Activated CD4-positive, alpha-beta T cell treated with anti-CD3 and anti-CD28 coated beads, Interleukin-2, amount 10 ng/mL, durations not matched to agents 7 days and 5 days (primary cell): Measurements from ENCODE around the gene GPC6. TPM values are rescaled to one million over a fixed set of nuclear protein-coding genes. Genes with fewer than 3 reads are reported as not detected.

ENCODE experiments used
- CTCF ChIA-PET: fragments of 350-600 bp; sonication (Branson Sonifier 250); formaldehyde crosslinking; loops from one replicate; lab custom pipeline; 2021; ENCODE audit warnings: antibody characterized with exemption; lab: Charles Lee
- POLR2A ChIA-PET: fragments of 350-600 bp; sonication (Branson Sonifier 250); formaldehyde crosslinking; loops from one replicate; lab custom pipeline; 2021; ENCODE audit warnings: antibody characterized with exemption; lab: Charles Lee
- DNase-seq: peaks from one replicate; pipeline ENCODE4 v3.0.0-alpha.2; 2020
- H3K27ac Mint-ChIP-seq: one replicate; pipeline ENCODE4 v1.8.0; 2021; ENCODE audit warnings: mild to moderate bottlenecking, moderate library complexity, mixed read lengths
- H3K27me3 Mint-ChIP-seq: one replicate; pipeline ENCODE4 v1.8.0; 2021; ENCODE audit warnings: mixed read lengths
- H3K36me3 Mint-ChIP-seq: one replicate; pipeline ENCODE4 v1.8.0; 2021; ENCODE audit warnings: low read depth, mixed read lengths
- H3K4me1 Mint-ChIP-seq: one replicate; pipeline ENCODE4 v1.8.0; 2021; ENCODE audit warnings: mixed read lengths
- H3K4me3 Mint-ChIP-seq: one replicate; pipeline ENCODE4 v1.8.0; 2021; ENCODE audit warnings: mild to moderate bottlenecking, moderate library complexity, mixed read lengths
- H3K9me3 Mint-ChIP-seq: one replicate; pipeline ENCODE4 v1.8.0; 2021; ENCODE audit warnings: mixed read lengths
- total RNA-seq, 2 experiments: library from RNA; stranded (reverse); gene quantifications; one replicate each; pipeline ENCODE4 v1.2.3, GENCODE V29; 2021

GPC6 gene
- total RNA-seq, 2 experiments from 2014 or later, result not detected

DNA sequence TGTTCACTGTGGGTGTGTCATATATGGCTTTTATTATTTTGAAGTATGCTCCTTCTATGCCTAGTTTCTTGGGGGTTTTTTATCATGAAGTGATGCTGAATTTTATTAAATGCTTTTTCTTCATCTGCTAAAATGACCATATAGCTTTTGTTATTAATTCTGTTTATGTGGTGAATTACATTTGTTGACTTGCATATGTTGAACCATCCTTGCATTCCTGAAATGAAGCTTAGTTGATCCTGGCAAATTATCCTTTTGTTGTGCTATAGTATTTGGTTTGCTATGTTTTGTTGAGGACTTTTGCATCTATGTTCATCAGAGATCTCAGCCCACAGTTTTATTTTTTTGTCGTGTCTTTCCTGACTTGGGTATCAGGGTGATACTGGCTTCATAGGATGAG is 12.1 kb downstream of the GPC6 start:
- Mint-ChIP-seq H3K27me3 (no peaks in the 10 kb centered on the region), H3K27ac (no peak overlapping the region), H3K4me1 (no peaks in the 10 kb centered on the region), H3K4me3 (no peak overlapping the region), H3K36me3 (no peaks in the 10 kb centered on the region), H3K9me3 (peaks cover 17% of the 10 kb centered on the region)
- CTCF ChIA-PET, result no interaction called here
- no peak for DNase-seq
- POLR2A ChIA-PET, result no interaction called here

DNA sequence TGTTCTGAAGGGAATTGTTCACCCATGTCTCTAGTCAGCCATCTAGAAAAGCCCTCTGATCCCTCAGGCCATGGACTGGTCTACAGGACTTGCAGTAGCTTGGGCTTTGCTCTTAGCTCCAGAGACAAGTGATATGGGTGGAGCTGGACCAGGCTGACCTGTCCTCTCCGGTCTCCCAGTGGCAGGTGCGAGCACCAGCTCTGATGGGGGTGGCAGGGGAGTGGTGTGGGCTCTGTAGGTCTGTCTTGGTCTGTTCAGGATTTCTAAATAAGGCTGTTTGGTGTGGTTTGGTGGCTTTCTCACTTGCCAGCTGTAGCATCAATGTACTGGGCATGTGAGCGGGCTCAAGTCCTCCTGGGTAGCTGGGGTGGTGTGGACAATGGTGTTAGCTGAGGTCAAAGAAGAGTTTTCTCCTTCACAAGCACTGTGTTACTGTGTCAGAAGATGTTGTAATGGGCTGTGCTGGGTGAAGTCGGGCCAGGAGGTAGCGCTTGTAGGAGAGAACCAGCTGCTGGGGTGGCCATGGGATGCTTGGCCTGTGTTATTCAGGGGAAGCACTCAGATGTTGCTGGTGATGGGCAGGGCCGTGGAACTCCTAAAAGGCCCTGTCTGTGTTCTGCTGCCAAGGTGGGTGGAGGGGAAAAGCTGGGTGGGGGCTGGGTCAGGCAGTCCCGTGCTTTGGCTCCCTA is 16.9 kb downstream of the GPC6 start:
- no peaks in the 10 kb centered on the region for H3K36me3 Mint-ChIP-seq
- no peak overlapping the region for H3K4me3 Mint-ChIP-seq
- ChIA-PET POLR2A (interaction anchor here (0.6 kb wide), 1 partner anchor 262 kb away, joined by 3 read pairs; no protein-coding TSS in a partner anchor), CTCF (no interaction called here)
- H3K4me1 Mint-ChIP-seq, result no peaks in the 10 kb centered on the region
- no peaks in the 10 kb centered on the region for H3K27me3 Mint-ChIP-seq
- no peak for DNase-seq
- no peak overlapping the region for H3K27ac Mint-ChIP-seq
- H3K9me3 Mint-ChIP-seq, result peaks cover 16% of the 10 kb centered on the region

DNA sequence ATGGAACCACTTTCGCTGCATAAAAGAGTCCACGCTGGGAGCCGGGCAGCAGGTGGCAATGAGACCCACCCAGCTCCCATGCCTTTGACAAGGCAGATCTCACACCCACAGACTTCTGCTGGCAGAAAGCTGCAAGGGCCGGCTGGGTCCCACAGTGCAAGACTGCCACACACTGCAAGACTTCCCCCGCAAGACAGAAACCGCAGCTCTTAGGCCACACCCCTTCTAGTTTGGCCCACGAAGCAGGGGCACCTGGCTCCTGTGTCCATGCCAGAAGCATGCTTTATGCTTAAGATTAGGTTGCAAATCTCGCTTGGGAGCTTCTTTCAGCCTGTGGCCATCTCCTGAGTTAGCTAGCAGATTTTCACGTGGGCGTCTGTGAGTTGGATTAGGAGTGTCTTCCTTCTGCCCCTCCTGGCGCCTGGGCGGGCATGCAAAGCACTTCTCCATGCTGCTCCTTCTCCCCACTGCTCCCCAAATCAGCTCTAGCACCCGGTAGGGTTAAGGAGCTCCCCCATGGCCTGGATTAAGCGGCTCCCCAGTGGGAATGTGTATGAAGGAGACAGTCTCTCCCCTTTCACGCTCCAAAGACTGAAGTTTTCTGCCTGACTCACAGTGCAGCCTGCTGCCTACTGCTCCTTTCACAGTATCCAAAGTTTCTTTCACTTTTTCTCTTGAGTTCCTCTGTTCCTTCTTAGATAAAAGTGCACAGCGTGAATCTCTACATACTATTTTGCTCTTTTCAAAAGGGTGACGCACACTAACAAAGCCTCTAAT is 17.7 kb downstream of the GPC6 start:
- CTCF ChIA-PET, result no interaction called here

GRCh38 chr13:93244918-93245280 is 18.3 kb downstream of the GPC6 start:
- Mint-ChIP-seq H3K4me1 (no peaks in the 10 kb centered on the region), H3K9me3 (peaks cover 9% of the 10 kb centered on the region), H3K27me3 (no peaks in the 10 kb centered on the region), H3K27ac (no peak overlapping the region), H3K36me3 (no peaks in the 10 kb centered on the region), H3K4me3 (no peak overlapping the region)
- POLR2A ChIA-PET, result no interaction called here
- CTCF ChIA-PET, result no interaction called here
- no peak for DNase-seq

More for the DNA sequence above, 17.7 kb downstream of the GPC6 start:
- peaks cover 9% of the 10 kb centered on the region for H3K9me3 Mint-ChIP-seq
- no peak overlapping the region for H3K4me3 Mint-ChIP-seq
- POLR2A ChIA-PET, result no interaction called here
- DNase-seq, result no peak
- H3K27me3 Mint-ChIP-seq, result no peaks in the 10 kb centered on the region
- no peaks in the 10 kb centered on the region for H3K4me1 Mint-ChIP-seq
- no peak overlapping the region for H3K27ac Mint-ChIP-seq
- no peaks in the 10 kb centered on the region for H3K36me3 Mint-ChIP-seq

GRCh38 chr13:93246069-93246468 is 19.5 kb downstream of the GPC6 start:
- Mint-ChIP-seq H3K27ac (no peak overlapping the region), H3K4me3 (no peak overlapping the region), H3K9me3 (peaks cover 4% of the 10 kb centered on the region), H3K36me3 (no peaks in the 10 kb centered on the region), H3K4me1 (no peaks in the 10 kb centered on the region), H3K27me3 (no peaks in the 10 kb centered on the region)
- ChIA-PET POLR2A (no interaction called here), CTCF (no interaction called here)
- no peak for DNase-seq

GRCh38 chr13:93248627-93249047 is 22.0 kb downstream of the GPC6 start:
- CTCF ChIA-PET, result interaction anchor here (0.8 kb wide), 1 partner anchor 9 kb away, joined by 4 read pairs; no protein-coding TSS in a partner anchor
- H3K4me1 Mint-ChIP-seq, result no peaks in the 10 kb centered on the region

DNA sequence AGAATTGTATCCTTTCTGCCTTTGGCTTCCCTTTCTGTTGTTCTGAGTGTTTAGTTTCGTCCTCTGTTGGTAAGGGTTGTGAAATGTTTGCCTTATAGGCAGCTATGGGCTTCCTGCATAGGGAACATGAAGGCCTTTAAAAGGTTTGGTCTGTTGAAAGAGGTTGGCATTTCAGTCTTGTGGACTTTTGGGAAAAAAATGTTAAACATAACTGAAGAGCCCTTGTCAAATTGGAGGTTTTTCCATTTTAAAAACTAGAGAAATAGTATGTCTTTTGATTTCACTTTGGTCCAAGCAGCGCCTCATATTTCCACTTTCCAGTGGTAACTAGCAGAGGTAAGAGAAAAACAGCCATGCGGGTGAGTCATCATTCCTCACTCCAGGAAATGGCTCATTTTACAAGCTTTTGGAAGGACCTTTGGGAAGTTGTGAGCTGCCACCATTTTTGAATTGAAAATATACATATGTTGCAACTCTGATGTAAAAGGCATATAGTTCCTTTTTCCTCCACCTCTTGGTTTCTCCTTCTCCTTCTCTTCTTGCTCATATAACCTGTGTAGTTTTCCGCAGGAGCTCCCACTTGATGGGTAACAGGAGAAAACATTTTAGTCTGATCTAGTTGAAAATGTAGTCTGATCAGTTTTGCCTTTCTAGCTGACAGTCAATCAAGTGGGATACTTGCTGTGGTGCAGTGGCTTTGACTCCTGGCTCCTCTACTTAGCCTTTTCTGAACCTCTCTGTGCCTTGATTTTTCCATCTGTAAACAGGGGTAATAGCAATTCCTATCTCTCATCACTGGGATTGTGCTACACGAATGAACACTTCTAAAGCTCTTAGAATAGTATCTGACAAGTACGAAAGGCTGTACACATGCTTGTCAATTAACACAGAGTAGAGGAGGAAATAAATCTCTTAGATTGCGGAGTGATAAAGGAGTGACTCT is 23.0 kb downstream of the GPC6 start:
- Mint-ChIP-seq H3K9me3 (no peaks in the 10 kb centered on the region), H3K27ac (no peak overlapping the region), H3K4me1 (no peaks in the 10 kb centered on the region), H3K27me3 (no peaks in the 10 kb centered on the region), H3K4me3 (no peak overlapping the region), H3K36me3 (no peaks in the 10 kb centered on the region)
- ChIA-PET CTCF (no interaction called here), POLR2A (no interaction called here)
- DNase-seq, result no peak

More at GRCh38 chr13:93248627-93249047, 22.0 kb downstream of the GPC6 start:
- H3K36me3 Mint-ChIP-seq, result no peaks in the 10 kb centered on the region
- H3K4me3 Mint-ChIP-seq, result no peak overlapping the region
- H3K27me3 Mint-ChIP-seq, result no peaks in the 10 kb centered on the region
- no peaks in the 10 kb centered on the region for H3K9me3 Mint-ChIP-seq
- H3K27ac Mint-ChIP-seq, result no peak overlapping the region
- POLR2A ChIA-PET, result no interaction called here
- DNase-seq, result no peak

DNA sequence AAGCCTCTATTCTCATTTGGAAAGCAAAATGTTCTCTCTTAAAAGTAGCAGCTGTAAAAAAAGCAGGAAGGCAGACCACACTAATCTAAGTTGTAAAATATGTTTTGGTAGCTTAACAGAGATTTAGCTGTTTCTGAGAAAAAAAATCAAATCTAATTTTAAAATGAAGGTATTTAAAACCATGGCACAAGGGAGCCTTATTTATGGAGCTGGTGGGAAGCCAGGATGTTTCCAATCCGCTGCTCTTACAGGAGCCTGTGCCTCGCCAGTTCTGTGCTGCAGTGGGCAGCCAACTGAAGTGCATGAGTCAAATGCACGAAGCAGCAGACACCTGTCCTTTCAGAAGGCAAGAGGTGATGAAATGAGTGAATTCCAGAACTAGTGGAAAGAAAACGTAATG is 28.2 kb downstream of the GPC6 start:
- no peak overlapping the region for H3K4me3 Mint-ChIP-seq
- no peak for DNase-seq
- H3K27me3 Mint-ChIP-seq, result no peaks in the 10 kb centered on the region
- H3K4me1 Mint-ChIP-seq, result no peaks in the 10 kb centered on the region
- CTCF ChIA-PET, result no interaction called here
- no peaks in the 10 kb centered on the region for H3K9me3 Mint-ChIP-seq
- H3K27ac Mint-ChIP-seq, result no peak overlapping the region
- POLR2A ChIA-PET, result no interaction called here
- H3K36me3 Mint-ChIP-seq, result no peaks in the 10 kb centered on the region

DNA sequence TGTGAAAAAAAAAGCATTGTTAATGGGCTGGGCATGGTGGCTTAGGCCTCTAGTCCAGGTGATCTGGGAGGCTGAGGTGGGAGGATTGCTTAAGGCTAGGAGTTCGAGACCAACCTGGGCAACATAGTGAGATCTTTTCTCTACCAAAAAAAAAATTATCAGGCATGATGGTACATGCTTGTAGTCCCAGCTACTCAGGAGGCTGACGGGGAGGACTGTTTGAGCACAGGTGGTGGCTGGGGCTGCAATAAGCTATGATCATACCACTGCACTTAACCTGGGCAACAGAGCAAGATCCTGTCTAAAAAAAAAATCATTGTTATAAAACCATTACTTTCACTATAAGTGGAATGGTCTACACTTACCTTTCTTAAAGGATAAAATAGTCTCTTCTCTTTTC is 30.4 kb downstream of the GPC6 start:
- DNase-seq, result no peak
- ChIA-PET CTCF (no interaction called here), POLR2A (no interaction called here)
- Mint-ChIP-seq H3K9me3 (no peaks in the 10 kb centered on the region), H3K4me1 (no peaks in the 10 kb centered on the region), H3K27me3 (no peaks in the 10 kb centered on the region), H3K36me3 (no peaks in the 10 kb centered on the region), H3K4me3 (no peak overlapping the region), H3K27ac (no peak overlapping the region)

DNA sequence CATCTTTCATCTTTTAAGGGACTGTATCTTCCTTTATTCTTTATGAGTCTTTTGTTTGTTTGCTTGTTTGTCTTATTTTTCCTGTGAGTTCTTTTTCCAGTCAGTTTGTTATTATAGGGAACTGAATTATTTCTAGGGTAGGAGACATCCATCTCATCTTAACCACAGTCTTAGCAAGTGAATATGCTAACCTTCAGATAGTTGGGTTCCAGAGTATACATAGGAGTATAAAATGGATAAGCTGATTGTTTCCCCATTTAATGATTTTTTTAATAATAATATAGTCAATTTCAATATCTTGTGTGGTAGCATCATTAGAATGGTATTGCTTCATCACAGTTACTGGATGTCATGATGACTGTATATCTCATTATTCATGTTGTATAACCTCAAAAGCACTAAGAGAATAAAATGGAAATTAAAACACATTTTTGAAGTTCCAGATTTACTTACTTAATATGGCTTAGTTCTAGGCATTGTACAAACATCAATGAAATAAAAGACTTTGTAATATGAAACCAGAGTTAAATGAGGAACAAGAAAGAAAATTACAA is 33.0 kb downstream of the GPC6 start:
- CTCF ChIA-PET, result no interaction called here
- no peaks in the 10 kb centered on the region for H3K9me3 Mint-ChIP-seq
- H3K36me3 Mint-ChIP-seq, result no peaks in the 10 kb centered on the region

DNA sequence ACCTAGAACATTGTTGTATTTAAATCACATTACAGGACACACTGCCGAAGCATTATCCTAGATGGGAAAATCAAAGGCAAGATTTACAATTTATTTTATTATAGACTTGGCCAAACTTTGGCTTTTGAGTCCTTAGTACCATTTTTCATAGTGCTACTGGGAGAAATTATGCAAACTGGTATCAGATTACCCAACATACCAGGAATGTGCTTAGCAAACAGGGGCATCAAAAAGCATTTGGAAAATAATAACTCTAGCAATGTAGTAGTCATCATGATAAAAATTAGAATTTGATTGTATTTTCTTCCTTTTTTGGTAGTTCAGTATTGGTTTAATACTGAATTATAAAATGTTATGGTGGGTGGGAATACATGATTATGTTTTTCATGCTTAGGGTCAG is 34.0 kb downstream of the GPC6 start:
- ChIA-PET CTCF (no interaction called here), POLR2A (no interaction called here)
- no peak overlapping the region for H3K4me3 Mint-ChIP-seq
- H3K36me3 Mint-ChIP-seq, result no peaks in the 10 kb centered on the region
- H3K27me3 Mint-ChIP-seq, result no peaks in the 10 kb centered on the region
- DNase-seq, result no peak
- no peak overlapping the region for H3K27ac Mint-ChIP-seq
- H3K4me1 Mint-ChIP-seq, result no peaks in the 10 kb centered on the region
- no peaks in the 10 kb centered on the region for H3K9me3 Mint-ChIP-seq

More for the DNA sequence above, 33.0 kb downstream of the GPC6 start:
- POLR2A ChIA-PET, result no interaction called here
- H3K4me1 Mint-ChIP-seq, result no peaks in the 10 kb centered on the region
- H3K4me3 Mint-ChIP-seq, result no peak overlapping the region
- H3K27me3 Mint-ChIP-seq, result no peaks in the 10 kb centered on the region
- no peak for DNase-seq
- no peak overlapping the region for H3K27ac Mint-ChIP-seq

DNA sequence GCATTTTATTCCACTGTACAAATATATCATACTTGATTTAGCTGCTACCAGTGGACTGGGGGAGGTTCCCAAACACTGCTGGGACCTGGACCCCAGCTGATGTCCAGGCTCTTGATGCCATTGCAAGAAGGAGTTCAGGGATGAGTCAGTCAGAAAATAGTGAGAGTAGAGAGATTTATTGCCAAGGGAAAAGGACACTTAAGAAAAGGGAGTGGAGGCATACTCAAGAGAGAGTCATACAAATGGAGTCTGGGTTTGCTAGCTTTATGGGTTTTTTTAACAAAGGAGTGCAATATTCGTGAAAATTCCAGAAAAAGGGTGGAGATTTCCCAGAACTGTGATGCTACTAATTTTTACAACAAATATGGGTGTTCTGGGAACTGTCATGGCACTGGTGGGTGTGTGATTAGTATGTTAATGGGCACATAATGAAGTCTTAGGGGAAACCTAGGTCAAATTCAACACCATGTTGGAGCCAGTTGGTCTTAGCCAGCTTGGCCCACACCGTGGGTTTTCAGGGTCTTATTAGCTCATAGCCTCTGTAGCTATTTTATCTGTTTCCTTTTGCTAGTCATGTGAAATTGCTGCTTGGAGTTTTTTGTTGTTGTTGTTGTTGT is 36.2 kb downstream of the GPC6 start:
- Mint-ChIP-seq H3K27ac (no peak overlapping the region), H3K4me1 (no peaks in the 10 kb centered on the region), H3K4me3 (no peak overlapping the region), H3K9me3 (no peaks in the 10 kb centered on the region), H3K36me3 (no peaks in the 10 kb centered on the region), H3K27me3 (no peaks in the 10 kb centered on the region)
- CTCF ChIA-PET, result no interaction called here
- DNase-seq, result no peak
- POLR2A ChIA-PET, result no interaction called here
